HEK293T (cell line): ENCODE data around the gene FSIP1.

Experiments used
- ELF4 ChIP-seq: fragments of 450-650 bp; IDR thresholded peaks from 2 replicates; pipeline ENCODE4 v1.6.1; 2017; ENCODE audit warnings: antibody characterized with exemption
- FOXA1 ChIP-seq: fragments of 450-650 bp; IDR thresholded peaks from 2 replicates; pipeline ENCODE4 v1.6.1; 2016; ENCODE audit warnings: mild to moderate bottlenecking
- FOXK2 ChIP-seq: fragments of 450-650 bp; IDR thresholded peaks from 2 replicates; pipeline ENCODE4 v1.6.1; 2016; ENCODE audit warnings: mild to moderate bottlenecking
- FOXM1 ChIP-seq: fragments of 450-650 bp; IDR thresholded peaks from 2 replicates; pipeline ENCODE4 v1.6.1; 2017; ENCODE audit warnings: mild to moderate bottlenecking, borderline replicate concordance
- SUZ12 ChIP-seq: fragments of 450-650 bp; IDR thresholded peaks from 2 replicates; pipeline ENCODE4 v1.6.1; 2016; ENCODE audit warnings: mild to moderate bottlenecking

GRCh38 chr15:39645976-39646257 lies 136.7 kb downstream of the FSIP1 start:
- no peak for TF ChIP-seq FOXK2
- no peak for TF ChIP-seq SUZ12
- TF ChIP-seq FOXM1, result no peak
- no peak for TF ChIP-seq ELF4
- TF ChIP-seq FOXA1, result no peak
